NK-92 treated with Interleukin-12 subunit alpha and Interleukin-12 subunit beta, amount 100 ng/mL, for 24 hours (cell line): ENCODE results near the gene AOC2.
"Not testable (repeated sequence)": the region's sequence is repeated elsewhere in the genome, so short reads cannot be mapped to it uniquely, and the experiment has no call there.

ENCODE experiments used
- DNase-seq: peaks from one replicate; lab custom pipeline; 2025; lab: John Stamatoyannopoulos, UW

The AOC2 gene

DNA sequence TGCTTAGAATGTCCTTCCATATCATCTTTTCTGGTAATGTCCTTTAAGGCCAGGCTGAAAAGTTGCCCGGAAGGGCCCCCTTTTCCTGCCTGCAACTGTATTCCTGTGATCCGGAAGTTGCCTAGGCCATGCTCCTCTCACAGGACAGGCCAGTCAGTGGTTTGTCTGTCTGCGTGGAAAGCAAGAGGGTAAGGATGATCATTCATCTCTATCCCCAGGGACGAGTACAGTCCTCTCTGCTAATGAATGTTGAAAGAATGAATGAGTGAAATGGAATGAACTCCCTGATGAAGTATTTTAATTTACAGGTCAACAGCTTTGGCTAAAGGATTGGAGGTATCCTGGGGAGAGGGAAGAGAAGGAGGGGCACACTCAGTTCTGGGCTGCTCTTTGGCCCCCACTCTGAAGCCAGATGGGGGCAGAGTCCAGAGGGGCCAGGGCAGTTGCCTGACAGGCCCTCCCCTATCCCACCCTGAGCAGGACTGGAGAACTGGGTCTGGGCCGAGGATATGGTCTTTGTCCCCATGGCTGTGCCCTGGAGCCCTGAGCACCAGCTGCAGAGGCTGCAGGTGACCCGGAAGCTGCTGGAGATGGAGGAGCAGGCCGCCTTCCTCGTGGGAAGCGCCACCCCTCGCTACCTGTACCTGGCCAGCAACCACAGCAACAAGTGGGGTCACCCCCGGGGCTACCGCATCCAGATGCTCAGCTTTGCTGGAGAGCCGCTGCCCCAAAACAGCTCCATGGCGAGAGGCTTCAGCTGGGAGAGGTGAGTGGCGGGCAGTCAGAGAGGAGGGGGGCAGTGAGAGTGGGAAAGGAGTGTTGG, 9.8 kb downstream of the AOC2 start:
- DNase-seq = no peak

DNA sequence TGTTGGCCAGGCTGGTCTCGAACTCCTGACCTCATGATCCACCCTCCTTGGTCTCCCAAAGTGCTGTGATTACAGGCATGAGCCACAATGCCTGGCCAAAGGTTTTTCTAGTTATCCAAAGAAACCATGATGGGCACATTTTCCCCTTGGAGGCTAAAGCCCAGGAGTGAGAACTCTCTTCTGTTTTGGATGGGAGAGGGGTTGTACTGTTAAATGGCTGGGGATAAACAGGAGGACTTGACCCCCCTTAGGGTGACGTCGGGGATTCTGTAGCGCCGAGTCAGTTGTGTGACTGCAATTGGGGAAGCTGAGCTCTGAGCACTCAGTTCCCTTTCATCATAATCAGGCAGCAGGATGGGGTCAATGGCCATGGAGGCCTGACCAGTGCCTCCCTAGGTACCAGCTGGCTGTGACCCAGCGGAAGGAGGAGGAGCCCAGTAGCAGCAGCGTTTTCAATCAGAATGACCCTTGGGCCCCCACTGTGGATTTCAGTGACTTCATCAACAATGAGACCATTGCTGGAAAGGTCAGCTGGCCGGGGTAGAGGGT, 10.7 kb downstream of the AOC2 start:
- DNase-seq = no peak

DNA sequence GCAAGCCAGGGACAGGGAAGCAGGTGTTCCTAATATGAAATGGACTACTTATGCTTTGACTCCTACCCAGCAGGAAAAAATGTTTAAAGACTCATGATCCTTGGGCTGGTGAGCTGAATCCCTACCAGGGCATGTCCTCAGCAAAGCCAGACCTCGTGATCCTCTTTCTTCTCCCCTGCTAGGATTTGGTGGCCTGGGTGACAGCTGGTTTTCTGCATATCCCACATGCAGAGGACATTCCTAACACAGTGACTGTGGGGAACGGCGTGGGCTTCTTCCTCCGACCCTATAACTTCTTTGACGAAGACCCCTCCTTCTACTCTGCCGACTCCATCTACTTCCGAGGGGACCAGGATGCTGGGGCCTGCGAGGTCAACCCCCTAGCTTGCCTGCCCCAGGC, 11.7 kb downstream of the AOC2 start:
- not testable (repeated sequence) for DNase-seq

DNA sequence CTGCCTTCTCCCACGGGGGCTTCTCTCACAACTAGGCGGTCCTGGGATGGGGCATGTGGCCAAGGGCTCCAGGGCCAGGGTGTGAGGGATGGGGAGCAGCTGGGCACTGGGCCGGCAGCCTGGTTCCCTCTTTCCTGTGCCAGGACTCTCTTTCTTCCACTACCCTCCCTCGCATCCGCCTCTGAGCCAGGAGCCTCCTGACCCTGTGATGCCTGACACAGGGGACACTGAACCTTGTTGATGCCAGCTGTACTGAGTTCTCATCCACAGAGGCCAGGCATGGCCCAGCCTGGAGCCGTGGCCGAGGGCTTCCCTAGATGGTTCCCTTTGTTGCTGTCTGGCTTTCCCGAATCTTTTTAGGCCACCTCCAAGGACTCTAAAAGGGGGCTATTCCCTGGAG, 12.1 kb downstream of the AOC2 start:
- not testable (repeated sequence) for DNase-seq

DNA sequence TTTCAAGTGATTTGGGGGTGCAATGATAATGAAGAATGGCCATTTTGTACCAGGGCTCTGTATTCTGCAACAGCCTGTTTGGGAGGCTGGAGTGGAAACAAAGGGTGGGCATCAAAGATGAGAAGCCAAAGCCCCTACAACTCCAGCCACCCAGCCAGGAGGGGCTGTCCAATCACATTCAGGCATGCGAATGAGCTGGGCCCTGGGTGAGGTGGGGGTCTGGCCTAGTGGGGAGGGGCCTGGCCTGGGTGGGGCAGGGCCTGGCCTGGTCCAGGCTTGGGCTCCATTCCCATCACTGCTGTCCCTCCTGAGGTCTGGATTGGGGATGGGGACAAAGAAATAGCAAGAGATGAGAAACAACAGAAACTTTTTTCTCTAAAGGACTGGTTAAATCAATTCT, 13.0 kb downstream of the AOC2 start:
- no peak for DNase-seq

DNA sequence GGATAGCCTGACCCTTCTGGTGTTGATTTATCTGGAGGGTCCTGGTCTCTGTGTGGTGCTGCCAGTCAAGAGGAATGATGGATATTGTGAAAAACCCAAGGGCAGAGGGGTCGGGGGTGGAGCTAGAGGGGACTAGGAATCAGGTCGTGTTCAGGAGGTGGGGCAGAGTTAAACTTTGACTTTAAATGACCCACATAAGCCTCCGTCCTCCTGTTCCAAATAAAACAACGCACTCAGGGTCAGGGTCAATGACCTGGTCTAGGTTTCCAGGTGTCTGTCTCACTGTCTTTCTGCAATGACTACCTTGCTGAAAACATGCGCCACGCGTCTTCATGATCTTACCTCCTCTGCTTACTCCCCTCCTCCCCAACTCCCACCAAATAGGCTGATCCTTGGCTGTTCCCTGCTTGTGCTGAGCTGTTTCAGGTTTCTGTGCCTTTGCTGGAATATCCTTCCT, 21.3 kb downstream of the AOC2 start:
- DNase-seq = no peak

DNA sequence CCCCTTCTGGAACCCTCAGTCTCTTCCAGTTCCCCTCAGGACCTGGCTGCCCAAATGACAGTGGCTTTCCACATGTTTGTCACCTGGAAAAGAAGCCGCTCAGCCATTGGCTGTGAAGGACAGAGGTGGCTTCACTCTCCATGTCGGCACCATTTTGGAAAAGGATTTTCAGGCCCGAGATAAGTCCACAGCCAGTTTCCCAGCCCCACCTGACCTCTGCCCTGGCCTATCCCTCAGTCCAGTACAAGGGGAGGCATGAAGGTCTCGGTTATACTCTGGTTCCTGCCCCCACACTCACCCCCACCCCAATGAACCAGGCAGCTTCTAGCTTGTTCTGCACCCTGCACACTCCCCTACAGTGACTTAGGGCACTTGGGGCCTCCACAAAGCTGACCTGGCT, 21.8 kb downstream of the AOC2 start:
- DNase-seq = no peak

DNA sequence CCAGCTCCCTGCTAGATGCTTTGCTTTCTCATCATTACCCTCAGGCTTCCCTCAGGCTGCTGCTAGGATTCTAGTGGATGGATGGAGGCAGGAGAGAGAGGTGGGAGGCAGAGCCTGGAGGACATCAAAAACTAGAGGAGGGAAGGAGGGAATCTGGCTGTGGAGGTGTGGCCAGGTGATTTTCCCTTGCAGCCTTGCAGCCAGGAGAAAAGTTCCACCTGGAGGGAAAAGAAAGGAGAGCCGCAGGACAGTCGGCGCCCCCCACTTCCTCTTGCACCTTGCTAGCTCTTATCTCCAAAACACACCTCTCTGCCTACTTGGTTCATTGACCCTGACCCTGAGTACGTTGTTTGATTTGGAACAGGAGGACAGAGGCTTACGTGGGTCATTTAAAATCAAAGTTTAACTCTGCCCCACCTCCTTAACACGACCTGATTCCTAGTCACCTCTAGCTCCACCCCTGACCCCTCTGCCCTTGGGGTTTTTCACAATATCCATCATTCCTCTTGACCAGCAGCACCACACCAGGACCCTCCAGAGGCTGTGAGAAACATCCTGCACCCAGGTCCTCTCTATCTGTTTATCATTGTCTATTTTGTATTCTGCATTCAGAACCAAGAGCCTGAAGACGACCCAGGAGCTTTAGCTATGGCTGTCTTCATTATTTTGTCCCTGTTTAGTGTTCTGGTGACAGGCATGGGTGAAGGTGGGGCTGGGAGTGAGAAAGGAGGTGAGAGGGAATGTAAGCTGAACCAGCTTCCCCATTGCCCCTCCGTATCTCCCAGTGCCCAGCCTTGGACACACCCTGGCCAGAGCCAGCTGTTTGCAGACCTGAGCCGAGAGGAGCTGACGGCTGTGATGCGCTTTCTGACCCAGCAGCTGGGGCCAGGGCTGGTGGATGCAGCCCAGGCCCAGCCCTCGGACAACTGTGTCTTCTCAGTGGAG, 22.5 kb downstream of the AOC2 start:
- DNase-seq = no peak

DNA sequence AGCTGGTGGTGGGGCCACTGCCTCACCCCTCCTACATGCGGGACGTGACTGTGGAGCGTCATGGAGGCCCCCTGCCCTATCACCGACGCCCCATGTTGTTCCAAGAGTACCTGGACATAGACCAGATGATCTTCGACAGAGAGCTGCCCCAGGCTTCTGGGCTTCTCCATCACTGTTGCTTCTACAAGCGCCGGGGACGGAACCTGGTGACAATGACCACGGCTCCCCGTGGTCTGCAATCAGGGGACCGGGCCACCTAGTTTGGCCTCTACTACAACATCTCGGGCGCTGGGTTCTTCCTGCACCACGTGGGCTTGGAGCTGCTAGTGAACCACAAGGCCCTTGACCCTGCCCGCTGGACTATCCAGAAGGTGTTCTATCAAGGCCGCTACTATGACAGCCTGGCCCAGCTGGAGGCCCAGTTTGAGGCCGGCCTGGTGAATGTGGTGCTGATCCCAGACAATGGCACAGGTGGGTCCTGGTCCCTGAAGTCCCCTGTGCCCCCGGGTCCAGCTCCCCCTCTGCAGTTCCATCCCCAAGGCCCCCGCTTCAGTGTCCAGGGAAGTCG, 23.4 kb downstream of the AOC2 start:
- DNase-seq = not testable (repeated sequence)

DNA sequence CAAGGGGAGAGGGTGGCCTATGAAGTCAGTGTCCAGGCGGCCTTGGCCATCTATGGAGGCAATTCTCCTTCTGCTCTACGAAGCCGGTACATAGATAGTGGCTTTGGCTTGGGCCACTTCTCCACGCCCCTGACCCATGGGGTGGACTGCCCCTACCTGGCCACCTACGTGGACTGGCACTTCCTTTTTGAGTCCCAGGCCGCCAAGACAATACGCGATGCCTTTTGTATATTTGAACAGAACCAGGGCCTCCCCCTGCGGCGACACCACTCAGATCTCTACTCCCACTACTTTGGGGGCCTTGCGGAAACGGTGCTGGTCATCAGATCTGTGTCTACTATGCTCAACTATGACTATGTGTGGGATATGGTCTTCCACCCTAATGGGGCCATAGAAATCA, 24.0 kb downstream of the AOC2 start:
- DNase-seq = no peak

DNA sequence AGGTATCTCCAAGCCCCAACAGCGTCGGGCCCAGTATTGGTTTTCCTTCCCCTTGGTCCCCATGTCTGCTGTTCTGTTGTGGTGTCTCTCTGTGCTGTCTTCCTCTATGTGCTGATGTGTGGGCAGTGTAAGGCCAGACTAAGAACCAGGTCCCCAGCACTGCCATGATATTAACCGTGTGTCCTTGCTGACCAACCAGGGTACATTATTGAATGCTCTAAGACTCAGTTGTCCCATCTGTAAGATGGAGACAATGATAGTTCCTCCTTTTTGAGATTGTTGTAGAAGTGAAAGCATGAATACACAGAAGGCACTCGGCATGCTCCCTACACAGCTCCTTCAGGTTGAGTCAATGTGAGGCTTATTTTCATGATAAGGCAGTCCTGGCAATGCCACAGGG, 27.3 kb downstream of the AOC2 start:
- no peak for DNase-seq

DNA sequence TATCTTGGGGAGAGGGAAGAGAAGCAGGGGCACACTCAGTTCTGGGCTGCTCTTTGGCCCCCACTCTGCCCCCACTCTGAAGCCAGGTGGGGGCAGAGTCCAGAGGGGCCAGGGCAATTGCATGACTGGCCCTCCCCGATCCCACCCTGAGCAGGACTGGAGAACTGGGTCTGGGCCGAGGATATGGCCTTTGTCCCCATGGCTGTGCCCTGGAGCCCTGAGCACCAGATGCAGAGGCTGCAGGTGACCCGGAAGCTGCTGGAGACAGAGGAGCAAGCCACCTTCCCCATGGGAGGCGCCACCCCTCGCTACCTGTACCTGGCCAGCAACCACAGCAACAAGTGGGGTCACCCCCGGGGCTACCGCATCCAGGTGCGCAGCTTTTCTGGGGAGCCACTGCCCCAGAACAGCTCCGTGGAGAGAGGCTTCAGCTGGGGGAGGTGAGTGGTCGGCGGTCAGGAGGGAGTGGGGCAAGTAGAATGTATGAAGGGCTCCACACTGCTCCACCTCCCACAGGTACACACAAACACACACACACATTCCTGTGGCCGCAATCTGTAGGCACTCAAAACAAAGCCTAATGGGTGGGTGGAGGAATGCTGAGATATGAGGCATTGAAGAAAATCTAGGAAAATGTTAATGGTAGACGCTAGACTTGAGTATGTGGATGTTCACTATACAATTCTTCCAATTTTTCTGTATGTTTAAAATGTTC, 28.0 kb downstream of the AOC2 start:
- no peak for DNase-seq

DNA sequence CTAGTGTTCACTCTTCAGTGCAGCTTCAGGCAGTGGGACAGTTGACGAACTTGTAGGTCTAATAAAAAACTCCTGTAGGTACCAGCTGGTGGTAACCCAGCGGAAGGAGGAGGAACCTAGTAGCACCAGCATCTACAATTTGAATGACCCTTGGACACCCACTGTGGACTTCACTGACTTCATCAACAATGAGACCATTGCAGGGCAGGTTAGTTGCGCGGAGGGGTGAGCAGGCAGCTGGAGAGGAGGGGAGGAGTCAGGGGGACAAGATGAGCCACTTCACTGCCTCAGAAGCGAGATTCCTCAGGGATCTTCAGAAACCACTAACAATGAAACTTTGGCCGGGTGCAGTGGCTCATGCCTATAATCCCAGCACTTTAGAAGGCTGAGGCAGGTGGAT, 28.9 kb downstream of the AOC2 start:
- no peak for DNase-seq

DNA sequence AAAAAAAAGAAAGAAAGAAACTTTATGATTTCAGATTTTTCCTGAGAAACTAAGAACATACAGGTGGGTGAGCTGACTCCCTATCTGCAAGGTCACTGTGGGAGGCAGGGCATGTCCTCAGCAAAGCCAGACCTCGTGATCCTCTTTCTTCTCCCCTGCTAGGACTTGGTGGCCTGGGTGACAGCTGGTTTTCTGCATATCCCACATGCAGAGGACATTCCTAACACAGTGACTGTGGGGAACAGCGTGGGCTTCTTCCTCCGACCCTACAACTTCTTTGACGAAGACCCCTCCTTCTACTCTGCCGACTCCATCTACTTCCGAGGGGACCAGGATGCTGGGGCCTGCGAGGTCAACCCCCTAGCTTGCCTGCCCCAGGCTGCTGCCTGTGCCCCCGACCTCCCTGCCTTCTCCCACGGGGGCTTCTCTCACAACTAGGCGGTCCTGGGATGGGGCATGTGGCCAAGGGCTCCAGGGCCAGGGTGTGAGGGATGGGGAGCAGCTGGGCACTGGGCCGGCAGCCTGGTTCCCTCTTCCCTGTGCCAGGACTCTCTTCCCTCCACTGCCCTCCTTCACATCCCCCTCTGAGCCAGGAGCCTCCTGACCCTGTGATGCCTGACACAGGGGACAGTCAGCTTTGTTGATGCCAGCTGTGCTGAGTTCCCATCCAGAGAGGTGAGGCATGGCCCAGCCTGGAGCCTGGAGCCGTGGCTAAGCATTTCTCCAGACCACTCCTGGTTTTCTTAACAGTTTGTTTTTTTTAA, 29.7 kb downstream of the AOC2 start:
- DNase-seq = not testable (repeated sequence)

DNA sequence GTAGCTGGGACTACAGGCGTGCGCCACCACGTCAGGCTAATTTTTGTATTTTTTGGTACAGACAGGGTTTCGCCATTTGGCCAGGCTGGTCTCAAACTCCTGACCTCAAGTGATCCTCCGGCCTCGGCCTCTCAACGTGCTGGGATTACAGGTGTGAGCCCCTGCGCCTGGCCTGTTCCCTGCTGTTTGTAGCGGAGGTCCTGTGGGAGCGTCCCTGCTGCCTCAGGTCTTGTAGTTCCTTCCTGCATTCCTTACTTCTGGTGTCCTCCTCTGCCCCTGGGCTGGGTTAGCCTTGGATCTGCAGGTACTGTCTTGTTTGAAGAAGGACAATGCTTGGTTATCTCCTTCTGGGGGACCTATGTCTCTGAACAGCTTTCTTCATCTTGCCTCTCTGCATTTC, 32.7 kb downstream of the AOC2 start:
- DNase-seq = no peak

DNA sequence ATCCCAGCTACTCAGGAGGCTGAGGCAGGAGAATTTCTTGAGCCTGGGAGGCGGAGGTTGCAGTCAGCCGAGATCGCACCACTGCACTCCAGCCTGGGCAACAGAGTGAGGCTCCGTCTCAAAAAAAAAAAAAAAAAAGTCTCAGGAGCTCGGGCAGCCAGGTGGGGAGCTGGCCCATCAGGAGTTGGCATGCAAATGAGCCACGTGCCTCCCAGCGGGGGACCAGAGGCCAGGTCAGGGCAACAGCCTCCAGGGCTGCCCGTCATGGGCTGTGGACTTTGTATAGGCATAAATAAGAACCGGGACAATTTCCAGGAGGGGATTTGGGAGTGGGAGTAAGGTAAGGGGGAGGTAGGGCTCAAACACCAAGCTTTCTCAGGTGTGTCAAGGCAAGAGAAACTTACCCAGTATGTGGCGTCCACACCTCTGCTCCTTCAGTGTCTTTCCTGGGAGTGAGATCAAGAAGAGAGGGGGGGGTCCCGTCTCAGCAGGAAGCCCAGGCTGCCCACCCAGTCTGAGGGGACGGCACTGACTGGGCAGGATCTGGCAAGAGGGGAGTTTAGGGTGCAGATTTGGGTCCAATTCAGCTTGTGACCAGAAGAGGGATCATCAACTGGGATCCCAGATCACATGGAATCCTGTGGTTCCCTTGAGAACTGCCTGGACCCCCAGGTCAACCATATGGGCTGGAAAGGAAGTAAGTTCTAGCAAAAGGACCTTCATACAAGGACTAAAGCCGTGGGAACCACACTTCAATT, 33.9 kb downstream of the AOC2 start:
- DNase-seq = no peak

DNA sequence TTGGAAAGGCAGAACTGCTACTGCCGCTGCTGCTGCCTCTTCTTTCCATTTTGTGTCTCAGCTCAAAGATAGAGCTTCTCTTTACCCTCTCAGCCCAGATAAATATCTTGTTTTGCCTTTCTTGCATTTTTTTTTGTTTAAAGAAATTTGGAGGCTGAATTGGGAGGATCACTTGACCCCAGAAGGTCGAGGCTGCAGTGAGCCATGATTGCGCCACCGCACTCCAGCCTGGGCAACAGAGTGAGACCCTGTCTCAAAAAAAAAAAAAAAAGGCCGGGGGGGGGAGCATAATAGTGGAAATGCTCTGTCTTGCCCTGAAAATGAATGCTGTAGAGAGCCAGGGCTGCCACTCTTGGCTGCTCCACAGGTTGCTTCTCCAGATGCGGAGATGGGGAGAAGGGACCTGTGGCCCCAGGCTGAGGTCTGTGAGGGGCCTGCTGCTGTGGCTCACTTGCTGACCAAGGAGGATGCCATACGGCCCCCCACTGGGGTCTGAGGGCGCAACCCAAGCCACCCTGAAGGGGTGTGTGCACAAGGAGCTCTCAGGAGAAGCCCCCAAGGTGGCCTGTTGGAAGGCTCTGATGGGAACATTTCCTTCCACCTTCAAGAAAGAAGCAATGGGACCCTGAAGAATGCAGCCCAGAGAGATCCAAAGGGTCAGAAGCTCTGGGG, 34.7 kb downstream of the AOC2 start:
- no peak for DNase-seq

DNA sequence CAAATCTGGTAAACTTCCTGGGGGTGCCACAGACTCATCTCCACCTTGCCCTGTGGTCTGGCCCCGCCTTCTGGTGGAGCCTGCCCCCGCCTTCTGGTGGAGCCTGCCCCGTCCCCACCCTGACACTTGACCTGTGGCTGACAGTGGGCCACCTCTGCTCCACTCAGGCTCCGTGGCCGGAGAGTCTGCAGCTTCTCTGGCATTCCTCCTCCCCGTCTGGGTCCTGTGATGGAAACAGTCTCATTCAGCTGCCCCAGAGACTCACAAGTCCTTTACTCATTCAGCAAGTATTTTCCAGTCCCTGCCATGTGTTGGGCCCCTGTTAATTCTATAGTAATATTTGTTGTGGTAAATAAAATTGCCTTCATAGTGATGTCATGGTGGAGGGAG, 35.2 kb downstream of the AOC2 start:
- DNase-seq = no peak

DNA sequence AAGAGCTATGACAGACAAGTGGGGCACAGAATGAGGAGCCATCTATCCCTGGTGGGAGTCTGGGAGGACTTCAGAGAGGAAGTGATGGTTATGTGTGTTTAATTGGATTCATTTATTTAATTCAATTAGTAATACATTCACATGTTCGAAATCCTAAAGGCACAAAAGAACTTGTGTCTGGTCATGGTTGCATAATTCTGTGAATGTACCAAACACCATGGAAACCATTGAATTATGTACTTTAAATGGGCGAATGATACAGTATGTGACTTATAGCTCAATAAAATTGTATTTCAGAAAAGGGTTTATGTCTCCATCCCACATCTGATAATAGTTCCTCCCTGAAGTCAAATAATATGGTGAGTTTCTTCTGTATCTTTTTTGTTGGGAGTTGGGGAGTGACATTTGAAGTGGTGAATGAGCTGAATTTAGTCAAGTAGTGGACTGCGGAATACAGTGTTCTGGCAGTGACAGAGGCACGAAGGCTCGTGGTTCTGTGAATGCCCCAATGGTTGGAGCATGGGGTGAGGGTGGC, 36.5 kb downstream of the AOC2 start:
- DNase-seq = no peak
